HG03095 (cell line): ENCODE measurements around the gene OMP.

Experiments
- ATAC-seq: cut with Tn5 transposase; IDR thresholded peaks from one replicate; pipeline ENCODE4 v1.9.1; 2021; ENCODE audit warnings: moderate library complexity; ENCODE audit not compliant: unreplicated experiment

The OMP gene

DNA sequence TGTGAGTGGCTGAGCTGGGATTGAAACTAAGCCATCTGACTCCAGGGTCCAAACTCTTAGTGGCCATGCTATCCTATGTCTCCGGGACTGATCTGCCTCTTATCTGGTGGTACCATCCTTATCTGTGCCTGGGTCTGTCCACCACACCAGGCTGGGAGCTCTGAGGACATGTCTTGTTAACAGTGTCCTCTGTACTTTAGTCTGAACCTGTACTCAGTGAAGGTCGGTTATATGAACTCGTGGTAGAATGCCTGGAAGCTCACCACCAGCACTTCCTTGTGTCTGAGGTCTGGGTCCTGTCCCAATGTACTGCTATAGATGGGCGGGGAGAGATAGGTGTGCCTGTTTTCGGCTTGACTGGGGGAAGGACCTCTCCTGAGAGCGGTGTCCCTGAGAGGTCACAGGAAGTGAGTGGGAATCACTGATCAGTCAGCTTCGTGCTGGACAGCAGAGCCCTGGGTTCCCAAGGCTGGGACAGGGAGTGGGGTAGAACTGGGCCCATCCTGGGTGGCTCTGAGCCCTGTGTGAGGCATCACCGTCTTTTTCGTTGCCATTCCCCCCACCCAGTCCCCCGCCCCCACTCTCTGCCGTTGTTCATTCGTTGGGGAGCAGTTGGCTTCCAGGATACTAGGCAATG lies 34.3 kb downstream of the OMP start:
- ATAC-seq: no peak

- ATAC-seq: no peak
These were observed 34.8 kb downstream of the OMP start for GRCh38 chr11:77137421-77137820.

DNA sequence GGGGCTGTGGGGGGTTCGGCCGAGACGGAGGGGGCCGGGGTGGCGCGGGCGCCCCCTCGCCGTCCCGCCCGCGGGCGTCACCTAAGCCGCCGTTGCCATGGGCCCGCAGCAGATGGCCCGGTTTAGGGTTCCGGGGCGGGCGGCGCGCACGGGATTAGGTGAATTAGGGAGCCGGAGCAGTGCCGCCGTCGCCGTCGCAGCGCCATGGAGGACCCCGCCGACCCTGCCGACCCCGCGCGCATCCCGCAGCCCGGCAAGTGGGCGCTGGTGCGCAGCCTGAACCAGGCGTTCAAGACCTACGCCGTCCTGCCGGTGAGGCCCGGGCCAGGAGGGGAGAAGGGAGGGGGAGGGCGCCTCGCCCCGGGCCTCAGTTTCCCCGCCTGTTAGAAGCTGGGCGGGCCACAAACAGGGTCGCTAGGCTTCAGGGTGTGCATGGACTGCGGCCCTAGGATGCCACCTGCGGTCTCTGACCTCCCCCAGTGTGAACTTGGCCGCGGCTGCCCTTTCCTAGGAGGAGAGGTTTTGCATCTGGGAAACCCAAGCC lies 35.5 kb downstream of the OMP start:
- no peak for ATAC-seq

DNA sequence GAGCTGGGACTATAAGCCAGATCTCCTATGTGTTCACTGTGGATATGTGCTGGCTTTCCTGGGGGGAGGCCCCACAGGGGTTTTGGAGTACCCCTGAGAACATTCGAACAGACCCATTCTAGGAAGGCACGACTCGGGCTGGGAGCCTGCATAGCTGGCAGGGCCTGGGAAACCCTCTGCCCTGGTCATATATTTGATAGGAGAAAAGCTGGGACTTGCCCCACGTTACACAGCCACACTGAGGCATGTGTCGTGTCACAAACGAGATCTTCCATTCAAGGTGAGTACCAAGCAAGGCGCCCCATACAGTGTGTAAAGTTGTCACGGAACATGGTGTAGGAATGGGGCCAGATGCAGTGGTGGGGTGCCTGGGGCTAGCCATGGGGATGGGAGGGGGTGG lies 36.6 kb downstream of the OMP start:
- no peak for ATAC-seq

DNA sequence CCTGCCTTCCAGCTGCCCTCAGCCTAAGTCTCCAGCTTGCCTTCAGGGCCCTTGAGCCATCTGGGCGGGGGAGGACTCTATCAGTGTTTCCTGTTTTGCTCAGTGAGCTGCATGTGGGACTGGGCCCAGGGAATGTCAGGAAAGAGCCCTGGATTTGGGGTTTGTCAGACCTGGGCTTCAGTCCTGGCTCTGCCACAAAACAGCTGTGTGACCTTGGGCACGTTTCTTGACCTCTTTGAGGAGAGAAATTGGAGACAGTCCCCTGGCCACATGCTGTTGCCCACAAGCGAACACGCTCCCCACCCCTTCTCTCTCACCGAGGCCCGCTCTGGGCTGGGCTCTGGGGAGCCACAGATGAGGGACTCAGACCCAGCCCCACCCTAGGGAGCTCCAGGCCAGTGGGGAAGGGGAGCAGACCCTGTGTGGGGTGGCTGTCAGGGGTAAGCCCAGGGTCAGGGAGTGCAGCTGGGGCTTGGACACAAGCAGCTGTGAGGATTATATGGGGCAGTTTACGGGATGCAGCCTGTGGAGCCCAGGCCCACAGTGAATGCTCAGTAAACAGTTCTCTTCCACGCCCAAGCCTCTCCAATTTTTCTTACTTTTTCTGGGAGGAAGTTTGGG lies 37.7 kb downstream of the OMP start:
- no peak for ATAC-seq

GRCh38 chr11:77141034-77141433 lies 38.4 kb downstream of the OMP start:
- no peak for ATAC-seq

GRCh38 chr11:77141475-77141874 lies 38.8 kb downstream of the OMP start:
- ATAC-seq: no peak

- no peak for ATAC-seq
These were observed 39.7 kb downstream of the OMP start for GRCh38 chr11:77142091-77142975.

- ATAC-seq: no peak
These were observed 40.9 kb downstream of the OMP start for GRCh38 chr11:77143405-77144020.

- no peak for ATAC-seq
These were observed 41.7 kb downstream of the OMP start for GRCh38 chr11:77144196-77144856.

DNA sequence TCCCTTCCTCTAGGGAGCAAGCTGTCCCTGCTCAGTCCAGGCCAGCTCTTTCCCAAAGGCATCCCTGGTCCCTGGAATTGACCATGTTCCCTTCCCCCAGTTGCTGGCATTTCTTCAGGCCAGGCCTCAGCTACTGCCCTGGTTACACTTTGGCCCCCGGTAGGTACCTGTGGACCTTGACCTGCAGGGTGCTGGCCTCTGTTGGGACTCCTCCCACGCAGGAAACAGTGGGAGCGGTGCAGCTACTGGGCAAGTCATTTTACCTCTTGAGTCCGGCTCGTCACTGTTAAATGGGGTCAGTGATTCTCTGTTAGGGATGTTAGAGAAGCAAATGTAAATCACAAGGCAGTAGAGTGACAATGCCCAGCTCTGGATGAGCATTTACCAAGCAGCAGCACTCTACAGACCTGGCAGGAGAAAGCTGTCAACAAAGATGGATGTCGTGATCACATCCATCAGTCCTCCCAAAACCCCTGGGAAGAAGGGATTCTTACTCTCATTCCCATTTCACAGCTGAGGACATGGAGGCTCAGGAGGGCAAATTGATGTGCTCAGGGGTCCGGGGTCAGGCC lies 42.3 kb downstream of the OMP start:
- no peak for ATAC-seq

GRCh38 chr11:77146261-77147035 lies 43.8 kb downstream of the OMP start:
- no peak for ATAC-seq

- no peak for ATAC-seq
These were observed 44.3 kb downstream of the OMP start for GRCh38 chr11:77147036-77147315.

- ATAC-seq: no peak
These were observed 45.2 kb downstream of the OMP start for GRCh38 chr11:77147668-77148321.

GRCh38 chr11:77148963-77149715 lies 46.5 kb downstream of the OMP start:
- no peak for ATAC-seq

GRCh38 chr11:77149716-77150392 lies 47.2 kb downstream of the OMP start:
- no peak for ATAC-seq

GRCh38 chr11:77150836-77151235 lies 48.2 kb downstream of the OMP start:
- ATAC-seq: no peak
